ENCODE results near the gene PTCH1. TPM values are rescaled to one million over a fixed set of nuclear protein-coding genes. Genes with fewer than 3 reads are reported as not detected.

The PTCH1 gene
- total and polyA plus RNA-seq, 2 donors (not counting 1 experiment from before 2014, with no cell fraction given) = 3.3 to 20.1 TPM

DNA sequence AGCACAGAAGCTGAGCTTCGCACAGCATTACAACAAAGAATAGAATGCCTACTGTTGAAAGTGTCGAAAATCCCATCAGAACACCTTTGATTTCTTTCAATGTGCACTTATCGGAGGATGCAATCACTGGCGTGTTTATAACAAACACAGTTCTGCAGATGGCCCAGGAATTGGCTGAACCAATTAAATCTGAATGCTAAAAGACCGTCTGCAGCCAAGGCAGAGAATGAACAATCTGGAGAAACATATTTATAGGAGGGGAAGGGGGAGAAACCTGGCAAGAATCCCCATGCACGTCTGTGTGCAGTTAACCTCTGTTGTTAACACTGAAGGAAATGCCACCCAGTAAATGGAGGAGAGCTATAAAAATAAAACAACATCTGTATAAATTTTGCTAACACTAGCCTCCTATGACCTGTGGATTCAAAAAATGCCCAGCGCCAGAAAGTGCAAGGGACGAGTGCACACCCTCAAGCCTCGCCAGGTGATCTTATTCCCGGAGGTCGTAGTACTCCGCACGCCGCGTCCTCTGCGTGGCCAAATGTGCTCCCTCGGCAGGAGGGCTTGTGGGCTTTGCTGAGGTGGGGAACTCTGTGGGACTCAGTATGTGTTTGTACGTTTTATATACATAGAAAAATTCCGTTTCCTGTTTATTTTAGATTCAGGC lies 56.8 kb downstream of the PTCH1 start:
- Histone ChIP-seq H3K4me3 (replicated peaks in 1 of 4; ENCODE audit: control extremely low read depth in 1 of 4, insufficient read depth in 1 of 4, low read depth in 3 of 4, low read length in 4 of 4) (no peak overlapping the region), H3K9ac (ENCODE audit: insufficient read depth, low read length) (no peak overlapping the region), H3K27ac (ENCODE audit: insufficient read depth, low read length) (no peak overlapping the region), H3K27me3 (ENCODE audit: control insufficient read depth, insufficient read depth, low read length) (no peaks in the 10 kb centered on the region), H3K36me3 (ENCODE audit: control insufficient read depth, insufficient read depth, low read length) (peaks cover 3% of the 10 kb centered on the region), H4K20me1 (ENCODE audit: control insufficient read depth, extremely low read depth, insufficient read depth, low read length) (no peaks in the 10 kb centered on the region), H3K9me3 (ENCODE audit: control insufficient read depth, insufficient read depth, low read depth, low read length) (no peaks in the 10 kb centered on the region), H3K4me1 (ENCODE audit: control insufficient read depth, extremely low read depth, insufficient read depth, low read length) (peaks cover 26% of the 10 kb centered on the region), H3K79me2 (ENCODE audit: control insufficient read depth, insufficient read depth, low read length) (no peaks in the 10 kb centered on the region), H2AFZ (ENCODE audit: low read length) (no peak overlapping the region), H3K4me2 (ENCODE audit: extremely low read depth, insufficient read depth, low read length) (peak overlapping the region; percentile 7)
- TF ChIP-seq, protein P1, sequence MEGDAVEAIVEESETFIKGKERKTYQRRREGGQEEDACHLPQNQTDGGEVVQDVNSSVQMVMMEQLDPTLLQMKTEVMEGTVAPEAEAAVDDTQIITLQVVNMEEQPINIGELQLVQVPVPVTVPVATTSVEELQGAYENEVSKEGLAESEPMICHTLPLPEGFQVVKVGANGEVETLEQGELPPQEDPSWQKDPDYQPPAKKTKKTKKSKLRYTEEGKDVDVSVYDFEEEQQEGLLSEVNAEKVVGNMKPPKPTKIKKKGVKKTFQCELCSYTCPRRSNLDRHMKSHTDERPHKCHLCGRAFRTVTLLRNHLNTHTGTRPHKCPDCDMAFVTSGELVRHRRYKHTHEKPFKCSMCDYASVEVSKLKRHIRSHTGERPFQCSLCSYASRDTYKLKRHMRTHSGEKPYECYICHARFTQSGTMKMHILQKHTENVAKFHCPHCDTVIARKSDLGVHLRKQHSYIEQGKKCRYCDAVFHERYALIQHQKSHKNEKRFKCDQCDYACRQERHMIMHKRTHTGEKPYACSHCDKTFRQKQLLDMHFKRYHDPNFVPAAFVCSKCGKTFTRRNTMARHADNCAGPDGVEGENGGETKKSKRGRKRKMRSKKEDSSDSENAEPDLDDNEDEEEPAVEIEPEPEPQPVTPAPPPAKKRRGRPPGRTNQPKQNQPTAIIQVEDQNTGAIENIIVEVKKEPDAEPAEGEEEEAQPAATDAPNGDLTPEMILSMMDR (conservative IDR thresholded peaks at IDR 0.05 in 1 of 2, IDR thresholded peaks at IDR 0.05 in 1 of 2; ENCODE audit: low read depth in 1 of 2, low read length in 2 of 2) = no peak
- TF ChIP-seq EZH2 (IDR thresholded peaks at IDR 0.05; ENCODE audit: low read length, missing control alignments) = no peak
- no peak for DNase-seq (ENCODE audit: low read depth in 2 of 2)

DNA sequence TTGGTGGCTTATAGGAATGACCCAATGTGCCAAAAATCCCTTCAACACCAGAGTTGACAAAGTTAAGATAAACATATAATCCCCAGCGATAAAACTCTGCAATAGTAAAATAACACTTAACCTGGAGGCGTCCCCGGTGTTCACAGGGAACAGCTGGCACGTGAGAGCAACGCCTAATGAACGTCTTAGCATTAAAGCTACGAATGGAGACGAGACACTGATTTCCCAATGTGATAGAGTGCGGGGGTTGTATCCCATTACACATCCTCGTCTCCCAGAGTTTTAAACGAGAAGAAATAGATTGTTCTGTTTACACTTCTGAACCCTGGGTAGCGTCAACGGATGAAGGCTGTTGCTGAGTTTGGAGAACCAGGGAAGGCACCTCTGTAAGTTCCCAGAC lies 57.6 kb downstream of the PTCH1 start:
- Histone ChIP-seq H4K20me1 (ENCODE audit: control insufficient read depth, extremely low read depth, insufficient read depth, low read length) (no peaks in the 10 kb centered on the region), H3K36me3 (ENCODE audit: control insufficient read depth, insufficient read depth, low read length) (peaks cover 3% of the 10 kb centered on the region), H3K9me3 (ENCODE audit: control insufficient read depth, insufficient read depth, low read depth, low read length) (no peaks in the 10 kb centered on the region), H3K4me3 (replicated peaks in 1 of 4; ENCODE audit: control extremely low read depth in 1 of 4, insufficient read depth in 1 of 4, low read depth in 3 of 4, low read length in 4 of 4) (no peak overlapping the region), H3K79me2 (ENCODE audit: control insufficient read depth, insufficient read depth, low read length) (no peaks in the 10 kb centered on the region), H3K27me3 (ENCODE audit: control insufficient read depth, insufficient read depth, low read length) (no peaks in the 10 kb centered on the region), H2AFZ (ENCODE audit: low read length) (no peak overlapping the region), H3K9ac (ENCODE audit: insufficient read depth, low read length) (no peak overlapping the region), H3K4me1 (ENCODE audit: control insufficient read depth, extremely low read depth, insufficient read depth, low read length) (peaks cover 26% of the 10 kb centered on the region), H3K27ac (ENCODE audit: insufficient read depth, low read length) (no peak overlapping the region), H3K4me2 (ENCODE audit: extremely low read depth, insufficient read depth, low read length) (no peak overlapping the region)
- TF ChIP-seq EZH2 (IDR thresholded peaks at IDR 0.05; ENCODE audit: low read length, missing control alignments) = no peak
- TF ChIP-seq, protein P1 (conservative IDR thresholded peaks at IDR 0.05 in 1 of 2, IDR thresholded peaks at IDR 0.05 in 1 of 2; ENCODE audit: low read depth in 1 of 2, low read length in 2 of 2) = no peak
- peak in 1 of 2 donors; percentile 37 for DNase-seq (ENCODE audit: low read depth in 2 of 2)

DNA sequence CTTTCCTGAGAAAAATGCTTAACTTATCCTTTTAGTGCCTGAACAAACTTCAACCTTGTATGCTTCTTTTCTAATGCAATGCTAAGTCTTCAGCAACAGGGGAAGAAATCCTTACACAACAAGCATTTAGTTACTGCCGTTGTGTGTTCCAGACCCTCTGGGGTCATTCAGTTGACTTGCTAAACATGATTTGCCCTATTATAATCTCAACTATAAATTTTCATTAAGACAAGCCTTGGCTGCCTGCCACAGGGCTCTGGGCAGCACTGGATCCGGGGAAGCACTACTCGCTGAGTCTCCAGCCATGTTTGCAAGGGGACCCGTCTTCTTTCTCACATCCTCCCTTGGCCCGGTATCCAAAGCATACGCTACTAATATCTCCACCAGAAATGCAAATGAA lies 58.1 kb downstream of the PTCH1 start:
- Histone ChIP-seq H2AFZ (ENCODE audit: low read length) (no peak overlapping the region), H3K9me3 (ENCODE audit: control insufficient read depth, insufficient read depth, low read depth, low read length) (no peaks in the 10 kb centered on the region), H3K4me3 (replicated peaks in 1 of 4; ENCODE audit: control extremely low read depth in 1 of 4, insufficient read depth in 1 of 4, low read depth in 3 of 4, low read length in 4 of 4) (no peak overlapping the region), H4K20me1 (ENCODE audit: control insufficient read depth, extremely low read depth, insufficient read depth, low read length) (no peaks in the 10 kb centered on the region), H3K27me3 (ENCODE audit: control insufficient read depth, insufficient read depth, low read length) (no peaks in the 10 kb centered on the region), H3K4me1 (ENCODE audit: control insufficient read depth, extremely low read depth, insufficient read depth, low read length) (peaks cover 26% of the 10 kb centered on the region), H3K36me3 (ENCODE audit: control insufficient read depth, insufficient read depth, low read length) (peaks cover 3% of the 10 kb centered on the region), H3K9ac (ENCODE audit: insufficient read depth, low read length) (no peak overlapping the region), H3K27ac (ENCODE audit: insufficient read depth, low read length) (no peak overlapping the region), H3K79me2 (ENCODE audit: control insufficient read depth, insufficient read depth, low read length) (no peaks in the 10 kb centered on the region), H3K4me2 (ENCODE audit: extremely low read depth, insufficient read depth, low read length) (no peak overlapping the region)
- peak in 1 of 2 donors; percentile 62 for DNase-seq (ENCODE audit: low read depth in 2 of 2)
- no peak for TF ChIP-seq EZH2 (IDR thresholded peaks at IDR 0.05; ENCODE audit: low read length, missing control alignments)
- TF ChIP-seq, protein P1 (conservative IDR thresholded peaks at IDR 0.05 in 1 of 2, IDR thresholded peaks at IDR 0.05 in 1 of 2; ENCODE audit: low read depth in 1 of 2, low read length in 2 of 2) = no peak

All from fibroblast of lung (primary cell).